ENCODE results near the gene IL15RA. TPM values are rescaled to one million over a fixed set of nuclear protein-coding genes. Genes with fewer than 3 reads are reported as not detected.

The IL15RA gene
- total RNA-seq, 1 experiment from 2014 or later, result 11.0 TPM

DNA sequence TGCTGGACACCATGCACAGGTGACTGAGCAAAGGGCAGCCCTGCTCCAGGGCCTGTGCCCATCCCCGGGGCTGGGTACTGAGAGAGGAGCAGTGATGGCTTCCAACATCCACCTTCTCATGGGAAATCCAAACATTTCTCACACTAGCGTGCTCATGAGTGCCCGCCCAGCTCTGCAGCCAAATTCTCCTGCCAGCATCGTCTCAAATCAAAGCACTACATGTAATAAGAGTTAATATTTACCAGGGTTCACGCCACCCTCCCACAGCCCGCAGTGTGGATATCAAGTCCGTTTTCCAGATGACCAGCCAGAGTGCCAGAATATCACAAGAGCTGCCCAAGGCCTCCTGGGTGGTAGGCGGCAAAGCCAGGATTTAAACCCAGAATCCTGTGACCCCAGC lies 12.1 kb downstream of the IL15RA start:
- DNase-seq (ENCODE audit: low read depth, low spot score) (no peak), ATAC-seq (no peak)
- no TSS peak for BruUV-seq (replicated peaks)
- Histone ChIP-seq H3K27ac (ENCODE audit: low read length) (no peak overlapping the region), H3K4me1 (ENCODE audit: control insufficient read depth, insufficient read depth, low read length) (no peaks in the 10 kb centered on the region), H3K27me3 (ENCODE audit: control insufficient read depth, insufficient read depth, low read length) (no peaks in the 10 kb centered on the region), H3K9me3 (ENCODE audit: control insufficient read depth, insufficient read depth, low read depth, low read length) (no peaks in the 10 kb centered on the region), H3K4me3 (ENCODE audit: low read depth in 2 of 2, low read length in 2 of 2) (no peak overlapping the region), H3K36me3 (ENCODE audit: control insufficient read depth, insufficient read depth, low read length) (no peaks in the 10 kb centered on the region)
- in situ Hi-C loops (cut with HindIII; ENCODE audit: low pct_unique_long_range_greater_than_20kb, low sequenced_read_pairs) (no loop called here), intact Hi-C loops (cut with micrococcal nuclease; ENCODE audit: unreplicated experiment) (no loop called here)
- no peak for TF ChIP-seq POLR2AphosphoS5 (IDR thresholded peaks at IDR 0.05; ENCODE audit: low read depth, low read length)
- no peak for TF ChIP-seq TCF7L2 (IDR thresholded peaks at IDR 0.05; ENCODE audit: low read depth, low read length)
- TF ChIP-seq REST (IDR thresholded peaks at IDR 0.05; ENCODE audit: insufficient read depth in 1 of 2, low read depth in 2 of 2, low read length in 1 of 2), result no peak
- TF ChIP-seq, protein P1, sequence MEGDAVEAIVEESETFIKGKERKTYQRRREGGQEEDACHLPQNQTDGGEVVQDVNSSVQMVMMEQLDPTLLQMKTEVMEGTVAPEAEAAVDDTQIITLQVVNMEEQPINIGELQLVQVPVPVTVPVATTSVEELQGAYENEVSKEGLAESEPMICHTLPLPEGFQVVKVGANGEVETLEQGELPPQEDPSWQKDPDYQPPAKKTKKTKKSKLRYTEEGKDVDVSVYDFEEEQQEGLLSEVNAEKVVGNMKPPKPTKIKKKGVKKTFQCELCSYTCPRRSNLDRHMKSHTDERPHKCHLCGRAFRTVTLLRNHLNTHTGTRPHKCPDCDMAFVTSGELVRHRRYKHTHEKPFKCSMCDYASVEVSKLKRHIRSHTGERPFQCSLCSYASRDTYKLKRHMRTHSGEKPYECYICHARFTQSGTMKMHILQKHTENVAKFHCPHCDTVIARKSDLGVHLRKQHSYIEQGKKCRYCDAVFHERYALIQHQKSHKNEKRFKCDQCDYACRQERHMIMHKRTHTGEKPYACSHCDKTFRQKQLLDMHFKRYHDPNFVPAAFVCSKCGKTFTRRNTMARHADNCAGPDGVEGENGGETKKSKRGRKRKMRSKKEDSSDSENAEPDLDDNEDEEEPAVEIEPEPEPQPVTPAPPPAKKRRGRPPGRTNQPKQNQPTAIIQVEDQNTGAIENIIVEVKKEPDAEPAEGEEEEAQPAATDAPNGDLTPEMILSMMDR (IDR thresholded peaks at IDR 0.05), result no peak
- TF ChIP-seq SIN3A (IDR thresholded peaks at IDR 0.05; ENCODE audit: borderline replicate concordance, insufficient read depth, low read depth, low read length), result no peak
- ChIA-PET CTCF (no interaction called here), POLR2A (no interaction called here)

DNA sequence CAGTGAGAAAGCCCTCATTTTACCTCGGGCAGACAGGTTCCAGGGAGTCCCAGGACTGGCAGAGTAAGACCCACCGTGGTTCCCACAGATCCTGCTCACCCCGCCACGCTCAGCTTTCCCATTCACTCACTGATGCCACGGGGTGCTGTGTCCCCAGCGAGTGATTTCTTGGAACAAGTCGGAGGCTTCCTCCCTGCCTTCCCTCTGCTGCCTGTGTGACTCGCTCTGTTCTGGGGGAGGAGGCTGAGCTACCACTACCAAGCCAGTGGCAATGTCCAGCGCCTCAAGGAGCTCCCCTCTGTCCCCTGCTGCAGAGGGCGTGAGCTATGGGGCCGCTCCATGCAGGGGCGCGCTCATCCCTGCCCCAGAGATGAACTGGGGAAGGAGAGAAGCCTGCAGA lies 12.6 kb downstream of the IL15RA start:
- no TSS peak for BruUV-seq (replicated peaks)
- in situ Hi-C loops (cut with HindIII; ENCODE audit: low pct_unique_long_range_greater_than_20kb, low sequenced_read_pairs), result no loop called here
- CTCF ChIA-PET, result no interaction called here
- POLR2A ChIA-PET, result no interaction called here
- no peak for ATAC-seq
- Histone ChIP-seq H3K4me1 (ENCODE audit: control insufficient read depth, insufficient read depth, low read length) (no peaks in the 10 kb centered on the region), H3K27me3 (ENCODE audit: control insufficient read depth, insufficient read depth, low read length) (no peaks in the 10 kb centered on the region), H3K36me3 (ENCODE audit: control insufficient read depth, insufficient read depth, low read length) (no peaks in the 10 kb centered on the region), H3K4me3 (ENCODE audit: low read depth in 2 of 2, low read length in 2 of 2) (no peak overlapping the region), H3K9me3 (ENCODE audit: control insufficient read depth, insufficient read depth, low read depth, low read length) (no peaks in the 10 kb centered on the region), H3K27ac (ENCODE audit: low read length) (no peak overlapping the region)
- intact Hi-C loops (cut with micrococcal nuclease; ENCODE audit: unreplicated experiment), result no loop called here
- no peak for DNase-seq (ENCODE audit: low read depth, low spot score)
- TF ChIP-seq POLR2AphosphoS5 (IDR thresholded peaks at IDR 0.05; ENCODE audit: low read depth, low read length) (no peak), REST (IDR thresholded peaks at IDR 0.05; ENCODE audit: insufficient read depth in 1 of 2, low read depth in 2 of 2, low read length in 1 of 2) (no peak), SIN3A (IDR thresholded peaks at IDR 0.05; ENCODE audit: borderline replicate concordance, insufficient read depth, low read depth, low read length) (no peak), TCF7L2 (IDR thresholded peaks at IDR 0.05; ENCODE audit: low read depth, low read length) (no peak)
- TF ChIP-seq, protein P1 (IDR thresholded peaks at IDR 0.05), result no peak
